Stimulated activated CD8-positive, alpha-beta memory T cell treated with anti-CD3 and anti-CD28 coated beads, Interleukin-15, amount 100 ng/mL, for 1 hour (primary cell): ENCODE measurements around the gene TMIGD2.
"Not testable (repeated sequence)": the region's sequence is repeated elsewhere in the genome, so short reads cannot be mapped to it uniquely, and the experiment has no call there.

Experiments
- DNase-seq: peaks from one replicate; pipeline ENCODE4 v3.0.0-alpha.2; 2020; ENCODE audit warnings: low read depth

Gene TMIGD2

GRCh38 chr19:4302243-4302640, at the start of gene TMIGD2:
Gene TMIGD2, minus strand, starts transcription at chr19:4302389. Its CDS starts 4 bp downstream, at chr19:4302385.
- no peak for DNase-seq

GRCh38 chr19:4350726-4351125, 48.5 kb upstream of the TMIGD2 start:
- no peak for DNase-seq

- no peak for DNase-seq
Observed at GRCh38 chr19:4350111-4350510, 47.9 kb upstream of the TMIGD2 start.

GRCh38 chr19:4349225-4349624, 47.0 kb upstream of the TMIGD2 start:
- DNase-seq = not testable (repeated sequence)

- no peak for DNase-seq
Observed at GRCh38 chr19:4347521-4347920, 45.3 kb upstream of the TMIGD2 start.

GRCh38 chr19:4346020-4346383, 43.8 kb upstream of the TMIGD2 start:
- DNase-seq = no peak

- no peak for DNase-seq
Observed at GRCh38 chr19:4345342-4346019, 43.3 kb upstream of the TMIGD2 start.

GRCh38 chr19:4343370-4344307, 41.5 kb upstream of the TMIGD2 start, which contains the start of gene MPND:
Gene MPND, plus strand, starts transcription at chr19:4343562. Its CDS starts 32 bp downstream, at chr19:4343594.
- peak; percentile 84 for DNase-seq

GRCh38 chr19:4342615-4343369, 40.6 kb upstream of the TMIGD2 start:
- peak; percentile 70 for DNase-seq

GRCh38 chr19:4342314-4342614, 40.1 kb upstream of the TMIGD2 start:
- DNase-seq = no peak

GRCh38 chr19:4338441-4339355, 36.5 kb upstream of the TMIGD2 start, which contains the start of gene STAP2:
Gene STAP2, minus strand, starts transcription at chr19:4338827. Its CDS starts 74 bp downstream, at chr19:4338753.
- DNase-seq = no peak

- no peak for DNase-seq
Observed at GRCh38 chr19:4337906-4338440, 35.8 kb upstream of the TMIGD2 start.

GRCh38 chr19:4334929-4335570, 32.9 kb upstream of the TMIGD2 start:
- DNase-seq = no peak

GRCh38 chr19:4329858-4330257, 27.7 kb upstream of the TMIGD2 start:
- no peak for DNase-seq

GRCh38 chr19:4328991-4329681, 26.9 kb upstream of the TMIGD2 start:
- not testable (repeated sequence) for DNase-seq

GRCh38 chr19:4328243-4328990, 26.2 kb upstream of the TMIGD2 start:
- DNase-seq = peak; percentile 97

- no peak for DNase-seq
Observed at GRCh38 chr19:4327877-4328242, 25.7 kb upstream of the TMIGD2 start.

- DNase-seq = peak; percentile 40
Observed at GRCh38 chr19:4327252-4327876, 25.2 kb upstream of the TMIGD2 start.

- no peak for DNase-seq
Observed at GRCh38 chr19:4326837-4327251, 24.7 kb upstream of the TMIGD2 start.
